ENCODE data around the gene C1S. TPM values are rescaled to one million over a fixed set of nuclear protein-coding genes. Genes with fewer than 3 reads are reported as not detected.

Gene C1S
- total RNA-seq, 2 experiments from 2014 or later, result 3.8 to 4.6 TPM

DNA sequence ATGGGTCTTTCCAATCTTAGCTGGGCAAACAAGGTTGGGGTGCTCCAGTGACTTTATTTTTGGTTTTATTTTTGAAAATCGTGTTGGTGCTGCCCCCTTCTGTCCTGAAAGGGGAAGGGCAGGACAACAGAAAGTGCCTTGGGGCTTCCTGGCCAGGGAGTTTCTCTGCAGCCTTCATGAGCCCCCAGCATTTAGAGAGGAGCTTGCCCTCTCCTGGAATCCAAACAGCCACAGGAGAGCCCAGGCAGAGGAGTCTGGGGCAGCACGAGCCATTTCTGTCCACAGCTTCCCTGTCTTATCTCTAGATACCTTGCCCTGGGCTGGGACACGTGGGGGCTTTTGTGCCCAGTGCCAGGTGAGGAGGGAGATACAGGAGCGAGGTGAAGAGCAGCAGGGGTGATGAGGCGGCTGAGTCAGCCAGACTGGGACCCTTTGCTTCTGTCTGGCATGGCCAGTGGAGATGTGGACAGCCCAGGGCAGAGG, 52.9 kb downstream of the C1S start:
- no peaks in the 10 kb centered on the region for H3K9me3 ChIP-seq (ENCODE audit: control insufficient read depth in 1 of 2, insufficient read depth in 1 of 2, low read length in 2 of 2)
- peaks cover 23% of the 10 kb centered on the region for H3K4me1 ChIP-seq (ENCODE audit: insufficient read depth, low read length)
- ChIA-PET POLR2A (interaction anchor here (0.8 to 1.3 kb wide), 6 partner anchors 95 to 560 kb away, joined by 4 to 9 read pairs (median 5); partner anchors contain the start of genes C12orf57, LPCAT3, RNU7-1 and SPSB2), CTCF (interaction anchor here (0.9 to 1.5 kb wide), 11 partner anchors 9 to 261 kb away, joined by 3 to 8 read pairs (median 3); partner anchors contain the start of gene SPSB2)
- no peak overlapping the region for H3K27ac ChIP-seq (ENCODE audit: low read depth in 1 of 2, low read length in 2 of 2)
- Mint-ChIP-seq H3K4me3 (peak overlapping the region; percentile 21), H3K36me3 (ENCODE audit: low read depth) (peaks cover 43% of the 10 kb centered on the region), H3K9me3 (no peaks in the 10 kb centered on the region), H3K4me1 (ENCODE audit: low read depth) (peaks cover 18% of the 10 kb centered on the region), H3K27ac (no peak overlapping the region), H3K27me3 (no peaks in the 10 kb centered on the region)
- H3K27me3 ChIP-seq (ENCODE audit: control insufficient read depth in 1 of 2, insufficient read depth in 2 of 2, low read length in 2 of 2), result no peaks in the 10 kb centered on the region
- TF ChIP-seq CTCF (IDR thresholded peaks at IDR 0.05), result peak; percentile 85
- peak; percentile 43 for ATAC-seq (ENCODE audit: poor library complexity)
- peaks cover 15% of the 10 kb centered on the region for H3K36me3 ChIP-seq (ENCODE audit: insufficient read depth, low read length)
- no peak overlapping the region for H3K4me3 ChIP-seq (ENCODE audit: low read length)
- peak in 12 of 14 experiments; percentile 11 to 79 (median 24) for DNase-seq
- intact Hi-C loops (cut with DNase I, micrococcal nuclease), result loop anchor here (1.0 to 2.0 kb wide), 3 partner anchors 189 to 245 kb away; no protein-coding TSS in a partner anchor

DNA sequence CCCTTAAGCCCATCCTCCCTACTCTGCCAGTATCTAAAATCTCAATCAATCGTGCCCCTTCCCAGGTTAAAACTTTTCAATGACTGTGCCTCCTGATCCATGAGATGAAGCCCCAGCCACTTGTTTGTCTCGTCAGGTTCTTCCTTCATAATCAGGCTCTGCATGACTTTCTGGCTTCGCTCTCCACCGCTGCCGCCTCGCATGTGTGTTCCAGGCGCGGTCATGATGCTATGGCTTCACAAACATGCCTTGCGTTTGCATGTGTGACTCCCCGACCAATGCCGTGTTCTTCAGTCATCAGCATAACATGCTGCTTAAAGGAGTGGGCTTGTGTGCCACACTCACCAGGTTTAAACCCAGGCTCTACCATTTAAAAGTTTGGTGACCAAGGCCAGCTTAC, 53.5 kb downstream of the C1S start:
- Mint-ChIP-seq H3K27me3 (no peaks in the 10 kb centered on the region), H3K9me3 (no peaks in the 10 kb centered on the region), H3K27ac (no peak overlapping the region), H3K4me1 (ENCODE audit: low read depth) (peaks cover 14% of the 10 kb centered on the region), H3K36me3 (ENCODE audit: low read depth) (peaks cover 40% of the 10 kb centered on the region), H3K4me3 (no peak overlapping the region)
- no peak for TF ChIP-seq CTCF (IDR thresholded peaks at IDR 0.05)
- CTCF ChIA-PET, result interaction anchor here (1.4 kb wide), 1 partner anchor 223 kb away, joined by 4 read pairs; no protein-coding TSS in a partner anchor
- Histone ChIP-seq H3K9me3 (ENCODE audit: control insufficient read depth in 1 of 2, insufficient read depth in 1 of 2, low read length in 2 of 2) (no peaks in the 10 kb centered on the region), H3K4me3 (ENCODE audit: low read length) (no peak overlapping the region), H3K27me3 (ENCODE audit: control insufficient read depth in 1 of 2, insufficient read depth in 2 of 2, low read length in 2 of 2) (no peaks in the 10 kb centered on the region), H3K4me1 (ENCODE audit: insufficient read depth, low read length) (peaks cover 23% of the 10 kb centered on the region), H3K36me3 (ENCODE audit: insufficient read depth, low read length) (peaks cover 15% of the 10 kb centered on the region), H3K27ac (ENCODE audit: low read depth in 1 of 2, low read length in 2 of 2) (no peak overlapping the region)
- DNase-seq (peak in 1 of 14 experiments; percentile 10), ATAC-seq (ENCODE audit: poor library complexity) (no peak)
- intact Hi-C loops (cut with DNase I, micrococcal nuclease), result no loop called here
- POLR2A ChIA-PET, result interaction anchor here (1.2 kb wide), 2 partner anchors 96 to 241 kb away, joined by 5 to 7 read pairs; partner anchors contain the start of genes LPCAT3 and SPSB2

DNA sequence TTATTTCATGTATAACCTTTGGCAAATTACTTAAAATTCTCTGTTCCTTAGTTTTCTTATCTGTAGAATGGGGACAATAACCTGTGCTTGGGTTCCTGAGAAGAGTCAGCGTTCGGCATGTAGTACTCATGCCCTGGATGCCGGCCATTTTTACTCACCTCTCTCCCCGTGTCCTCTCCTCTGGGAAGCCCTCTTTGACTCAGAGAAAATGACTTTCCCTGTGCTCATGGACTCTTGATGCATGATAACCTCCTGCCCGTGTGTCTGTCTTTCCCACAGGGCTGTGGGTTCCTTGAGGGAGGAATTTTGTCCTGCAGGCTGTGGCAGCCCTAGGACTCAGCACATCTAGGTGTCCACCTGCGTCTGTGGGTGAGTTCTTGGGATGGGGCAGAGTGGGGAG, 54.3 kb downstream of the C1S start:
- DNase-seq (peak in 1 of 14 experiments; percentile 7), ATAC-seq (ENCODE audit: poor library complexity) (no peak)
- H3K27ac Mint-ChIP-seq, result no peak overlapping the region
- Histone ChIP-seq H3K9me3 (ENCODE audit: control insufficient read depth in 1 of 2, insufficient read depth in 1 of 2, low read length in 2 of 2) (no peaks in the 10 kb centered on the region), H3K4me3 (ENCODE audit: low read length) (no peak overlapping the region), H3K4me1 (ENCODE audit: insufficient read depth, low read length) (peaks cover 14% of the 10 kb centered on the region), H3K36me3 (ENCODE audit: insufficient read depth, low read length) (peaks cover 15% of the 10 kb centered on the region), H3K27me3 (ENCODE audit: control insufficient read depth in 1 of 2, insufficient read depth in 2 of 2, low read length in 2 of 2) (no peaks in the 10 kb centered on the region), H3K27ac (ENCODE audit: low read depth in 1 of 2, low read length in 2 of 2) (no peak overlapping the region)
- no peaks in the 10 kb centered on the region for H3K9me3 Mint-ChIP-seq
- CTCF ChIA-PET, result no interaction called here
- intact Hi-C loops (cut with DNase I, micrococcal nuclease), result no loop called here
- TF ChIP-seq CTCF (IDR thresholded peaks at IDR 0.05), result no peak
- H3K4me1 Mint-ChIP-seq (ENCODE audit: low read depth), result peaks cover 6% of the 10 kb centered on the region
- H3K36me3 Mint-ChIP-seq (ENCODE audit: low read depth), result peaks cover 34% of the 10 kb centered on the region
- H3K27me3 Mint-ChIP-seq, result no peaks in the 10 kb centered on the region
- no peak overlapping the region for H3K4me3 Mint-ChIP-seq
- POLR2A ChIA-PET, result no interaction called here

All from CD4-positive, alpha-beta T cell (primary cell).